GM23338 (cell line): ENCODE data around the gene PKD2. TPM values are rescaled to one million over a fixed set of nuclear protein-coding genes. Genes with fewer than 3 reads are reported as not detected.

Experiments
- ATAC-seq: fragments of 200-7000 bp; cut with Tn5 transposase; 3 replicates; pipeline ENCODE4 v1.9.1; 2020
- DNase-seq: peaks from one replicate; pipeline ENCODE4 v3.0.0-alpha.2; 2015; ENCODE audit warnings: low spot score
- H2AFZ ChIP-seq: fragments of 200-600 bp; sonication (generic); 2 replicates; pipeline ENCODE4 v1.8.0; 2016; ENCODE audit warnings: antibody characterized with exemption, mild to moderate bottlenecking, moderate library complexity
- H3F3A ChIP-seq: fragments of 200-600 bp; sonication (generic); replicated peaks from 2 replicates; pipeline ENCODE4 v1.8.0; 2017; ENCODE audit warnings: antibody characterized with exemption, mixed run types, low read depth
- H3K27ac ChIP-seq: fragments of 200-600 bp; sonication (generic); 2 replicates; pipeline ENCODE4 v1.6.1; 2016; ENCODE audit warnings: low read depth
- H3K27me3 ChIP-seq: fragments of 200-600 bp; sonication (generic); 2 replicates; pipeline ENCODE4 v1.8.0; 2016; ENCODE audit warnings: mild to moderate bottlenecking, mixed run types, moderate library complexity; ENCODE audit not compliant: insufficient read depth
- H3K36me3 ChIP-seq: fragments of 200-600 bp; sonication (generic); 2 replicates; pipeline ENCODE4 v1.8.0; 2016; ENCODE audit warnings: mild to moderate bottlenecking; ENCODE audit not compliant: insufficient read depth
- H3K4me1 ChIP-seq: fragments of 200-600 bp; sonication (generic); 2 replicates; pipeline ENCODE4 v1.8.0; 2016; ENCODE audit warnings: mild to moderate bottlenecking, moderate library complexity; ENCODE audit not compliant: insufficient read depth
- H3K4me2 ChIP-seq: fragments of 200-600 bp; sonication (generic); 2 replicates; pipeline ENCODE4 v1.7.1; 2017; ENCODE audit warnings: mixed run types
- H3K4me3 ChIP-seq: fragments of 200-600 bp; sonication (generic); 2 replicates; pipeline ENCODE4 v1.6.1; 2016; ENCODE audit warnings: mixed run types
- H3K79me2 ChIP-seq: fragments of 200-600 bp; sonication (generic); replicated peaks from 2 replicates; pipeline ENCODE4 v1.8.0; 2017; ENCODE audit warnings: mild to moderate bottlenecking; ENCODE audit not compliant: insufficient read depth
- H3K9me2 ChIP-seq: fragments of 200-600 bp; sonication (generic); 2 replicates; pipeline ENCODE4 v1.8.0; 2017; ENCODE audit not compliant: insufficient read depth
- H4K20me1 ChIP-seq: fragments of 200-600 bp; sonication (generic); replicated peaks from 2 replicates; pipeline ENCODE4 v1.8.0; 2017; ENCODE audit warnings: mild to moderate bottlenecking; ENCODE audit not compliant: insufficient read depth
- H3K27ac Mint-ChIP-seq: 2 replicates; pipeline ENCODE4 v1.8.0; 2020; ENCODE audit warnings: inconsistent platforms, mild to moderate bottlenecking, moderate library complexity, mixed read lengths
- H3K27me3 Mint-ChIP-seq: 3 replicates; pipeline ENCODE4 v1.8.0; 2022; ENCODE audit warnings: low read depth, mild to moderate bottlenecking, moderate library complexity, mixed read lengths, inconsistent platforms; ENCODE audit not compliant: insufficient read depth, poor library complexity
- H3K36me3 Mint-ChIP-seq: 3 replicates; pipeline ENCODE4 v1.8.0; 2021; ENCODE audit warnings: low read depth, mild to moderate bottlenecking, inconsistent platforms, moderate library complexity, mixed read lengths
- H3K4me1 Mint-ChIP-seq: 3 replicates; pipeline ENCODE4 v1.8.0; 2020; ENCODE audit warnings: mild to moderate bottlenecking, inconsistent platforms, mixed read lengths
- H3K4me3 Mint-ChIP-seq: 3 replicates; pipeline ENCODE4 v1.8.0; 2021; ENCODE audit warnings: moderate library complexity, mild to moderate bottlenecking, inconsistent platforms, mixed read lengths
- H3K9me3 Mint-ChIP-seq: 3 replicates; pipeline ENCODE4 v1.8.0; 2020; ENCODE audit warnings: moderate library complexity, mild to moderate bottlenecking, inconsistent platforms, mixed read lengths
- CREB1 ChIP-seq: fragments of 250-450 bp; sonication (Bioruptor Pico); IDR thresholded peaks from 2 replicates; pipeline ENCODE4 v1.5.0; 2020; ENCODE audit warnings: low read depth, mild to moderate bottlenecking, moderate library complexity
- CTCF ChIP-seq, 2 experiments: fragments of 200-600 bp in 1 of 2; sonication (generic) in 1 of 2; conservative IDR thresholded peaks; 2 replicates each; pipeline versions ENCODE4 v1.5.1 to v1.6.1; 2016 to 2017; ENCODE audit warnings: antibody characterized with exemption in 2 of 2, low read depth in 2 of 2, mild to moderate bottlenecking in 2 of 2, moderate library complexity in 1 of 2
- EZH2 ChIP-seq: fragments of 200-600 bp; sonication (generic); IDR thresholded peaks from one replicate; pipeline ENCODE4 v1.8.0; 2017; ENCODE audit warnings: antibody characterized with exemption, mild to moderate bottlenecking, low read depth; ENCODE audit not compliant: unreplicated experiment
- EZH2phosphoT487 ChIP-seq: fragments of 200-600 bp; sonication (generic); IDR thresholded peaks from one replicate; pipeline ENCODE4 v1.8.1; 2018; ENCODE audit warnings: antibody characterized with exemption; ENCODE audit not compliant: unreplicated experiment
- JUNB ChIP-seq: IDR thresholded peaks from one replicate; pipeline ENCODE4 v1.6.1; 2016; ENCODE audit warnings: antibody characterized with exemption; ENCODE audit not compliant: unreplicated experiment
- NANOG ChIP-seq: IDR thresholded peaks from 2 replicates; pipeline ENCODE4 v1.6.1; 2016; ENCODE audit warnings: antibody characterized with exemption, borderline replicate concordance
- POLR2AphosphoS5 ChIP-seq: IDR thresholded peaks from 2 replicates; pipeline ENCODE4 v1.6.1; 2016; ENCODE audit warnings: antibody characterized with exemption, low read depth
- REST ChIP-seq: IDR thresholded peaks from one replicate; pipeline ENCODE4 v1.6.1; 2018; ENCODE audit warnings: antibody characterized with exemption; ENCODE audit not compliant: unreplicated experiment
- STAT1 ChIP-seq: IDR thresholded peaks from one replicate; pipeline ENCODE4 v1.6.1; 2016; ENCODE audit warnings: antibody characterized with exemption; ENCODE audit not compliant: unreplicated experiment
- ZNF114 ChIP-seq: fragments of 250-450 bp; sonication (Bioruptor Pico); IDR thresholded peaks from 2 replicates; pipeline ENCODE4 v1.5.0; 2020; ENCODE audit warnings: mild to moderate bottlenecking, moderate library complexity
- ZNF331 ChIP-seq: fragments of 250-450 bp; sonication (Bioruptor Pico); IDR thresholded peaks from 2 replicates; pipeline ENCODE4 v1.5.0; 2020; ENCODE audit warnings: low read depth, mild to moderate bottlenecking, moderate library complexity
- polyA plus RNA-seq: library from polyadenylated mRNA; unstranded; fragments of >200 nt; fragmentation: Nextera tagmentation; extraction: Ambion mirVana; gene quantifications from 2 replicates; pipeline ENCODE4 v1.2.1, GENCODE V29; 2016
- total RNA-seq: library from RNA; depleted of rRNA; stranded (reverse); fragments of >200 nt; shearing (Covaris generic); gene quantifications from 2 replicates; pipeline ENCODE4 v1.2.3, GENCODE V29; 2014

PKD2 gene
- total and polyA plus RNA-seq, 2 experiments from 2014 or later, result 17.9 to 45.3 TPM

- Histone ChIP-seq H3K36me3 (peaks cover 4% of the 10 kb centered on the region; the same call in 1 of the 2 replicates), H3K9me2 (no peaks in the 10 kb centered on the region), H4K20me1 (peaks cover 32% of the 10 kb centered on the region), H2AFZ (no peak overlapping the region), H3K27me3 (no peaks in the 10 kb centered on the region), H3F3A (no peaks in the 10 kb centered on the region), H3K4me1 (peaks cover 8% of the 10 kb centered on the region; the same call in 1 of the 2 replicates), H3K4me2 (no peak overlapping the region), H3K27ac (0 out of 2 replicates have a peak overlapping the region, but pooled peaks have one; percentile 2), H3K4me3 (no peak overlapping the region), H3K79me2 (peaks cover 81% of the 10 kb centered on the region)
- Mint-ChIP-seq H3K4me1 (peaks cover 25% of the 10 kb centered on the region), H3K27ac (peak overlapping the region; percentile 67; the same call in 1 of the 2 replicates), H3K36me3 (peaks cover 27% of the 10 kb centered on the region), H3K9me3 (no peaks in the 10 kb centered on the region; the same call in 2 of the 3 replicates), H3K27me3 (no peaks in the 10 kb centered on the region), H3K4me3 (no peak overlapping the region)
- ATAC-seq, result no peak
- no peak for TF ChIP-seq STAT1
- no peak for TF ChIP-seq ZNF331 (CRISPR knock-in tag)
- TF ChIP-seq REST, result no peak
- TF ChIP-seq JUNB, result no peak
- no peak for TF ChIP-seq POLR2AphosphoS5
- TF ChIP-seq EZH2phosphoT487, result no peak
- TF ChIP-seq EZH2, result no peak
- TF ChIP-seq CTCF (conservative IDR thresholded peaks at IDR 0.05; ENCODE audit: low read depth in 2 of 2), result no peak
- TF ChIP-seq CREB1 (CRISPR knock-in tag), result no peak
- TF ChIP-seq ZNF114 (CRISPR knock-in tag), result no peak
- no peak for DNase-seq
Observed at GRCh38 chr4:88018466-88018865, 11.0 kb downstream of the PKD2 start.

DNA sequence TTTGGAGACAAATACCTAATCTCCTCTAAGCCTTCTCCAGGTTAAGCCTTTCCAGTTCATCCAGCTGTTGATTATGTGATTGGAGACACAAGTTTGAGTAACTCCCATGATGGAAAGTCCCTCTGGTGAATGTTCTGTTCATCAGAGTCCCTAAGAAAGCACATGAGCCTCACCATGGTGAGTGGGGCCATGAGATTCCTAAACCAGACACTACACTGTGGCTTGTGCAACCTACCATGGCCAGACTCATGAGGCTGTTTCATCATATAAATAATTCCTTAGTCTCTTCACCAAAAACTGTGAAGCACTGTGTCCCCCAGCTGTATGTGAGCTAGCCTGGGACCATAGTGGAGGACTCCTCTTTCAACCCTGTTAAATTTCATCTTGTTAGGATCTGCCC lies 14.4 kb downstream of the PKD2 start:
- H3K36me3 Mint-ChIP-seq, result peaks cover 57% of the 10 kb centered on the region
- no peak overlapping the region for H3K4me3 ChIP-seq
- H3K4me1 Mint-ChIP-seq, result peaks cover 13% of the 10 kb centered on the region
- no peak overlapping the region for H3K4me2 ChIP-seq
- no peak overlapping the region for H2AFZ ChIP-seq
- peaks cover 60% of the 10 kb centered on the region for H3K79me2 ChIP-seq
- peaks cover 28% of the 10 kb centered on the region for H3K9me3 Mint-ChIP-seq
- H3K27me3 ChIP-seq, result no peaks in the 10 kb centered on the region
- DNase-seq (no peak), ATAC-seq (no peak)
- no peak overlapping the region for H3K27ac Mint-ChIP-seq
- no peaks in the 10 kb centered on the region for H3K27me3 Mint-ChIP-seq
- H3K4me3 Mint-ChIP-seq, result no peak overlapping the region
- peaks cover 30% of the 10 kb centered on the region for H3K36me3 ChIP-seq
- H3K9me2 ChIP-seq, result no peaks in the 10 kb centered on the region
- 0 out of 2 replicates have a peak, but pooled peaks cover 4% of the 10 kb centered on the region for H3K4me1 ChIP-seq
- H3K27ac ChIP-seq, result no peak overlapping the region
- peaks cover 12% of the 10 kb centered on the region; the same call in 1 of the 2 replicates for H4K20me1 ChIP-seq
- H3F3A ChIP-seq, result no peaks in the 10 kb centered on the region
- TF ChIP-seq NANOG (no peak), ZNF114 (CRISPR knock-in tag) (no peak), EZH2 (no peak)
